ENCODE measurements around the gene SLC44A2. TPM values are rescaled to one million over a fixed set of nuclear protein-coding genes. Genes with fewer than 3 reads are reported as not detected.

The SLC44A2 gene
- total and polyA plus RNA-seq, 10 of the 15 experiments (the other 5 are each of a cell fraction or from before 2014, with no cell fraction given), result 3.0 to 51.3 (median 26.8) TPM

GRCh38 chr19:10603084-10603872, 22.1 kb upstream of the SLC44A2 start (continued):
- peak; percentile 79 for TF ChIP-seq CUX1 (IDR thresholded peaks at IDR 0.05; ENCODE audit: insufficient replicate concordance, low read depth, low read length)

- peaks cover 20% of the 10 kb centered on the region for H3K4me1 ChIP-seq (ENCODE audit: control insufficient read depth, insufficient read depth, low read length)
- peak overlapping the region; percentile 92 for H3K4me2 ChIP-seq (ENCODE audit: control insufficient read depth, insufficient read depth)
- POLR2A ChIA-PET, result interaction anchor here (0.6 to 5.5 kb wide), 19 partner anchors 9 to 365 kb away, joined by 3 to 43 read pairs (median 3); partner anchors contain the start of gene KRI1
- H3K36me3 ChIP-seq (ENCODE audit: control insufficient read depth in 2 of 2, insufficient read depth in 2 of 2, low read length in 1 of 2), result no peaks in the 10 kb centered on the region
- H3K27ac ChIP-seq (ENCODE audit: control insufficient read depth, insufficient read depth), result peak overlapping the region; percentile 98
- peak; percentile 70 for DNase-seq (ENCODE audit: low read depth, low spot score)
- RAD21 ChIA-PET (ENCODE audit: unreplicated experiment), result interaction anchor here (1.0 to 4.8 kb wide), 13 partner anchors 10 to 200 kb away, joined by 3 to 50 read pairs (median 4); partner anchors contain the start of gene QTRT1
- peak overlapping the region; percentile 57 for H2AFZ ChIP-seq (ENCODE audit: control insufficient read depth, low read depth, low read length)
- peaks cover 38% of the 10 kb centered on the region for H3K79me2 ChIP-seq (ENCODE audit: control insufficient read depth, insufficient read depth, low read length)
- SMC1A ChIA-PET (ENCODE audit: uncharacterized antibody, unreplicated experiment), result interaction anchor here (0.8 to 3.8 kb wide), 14 partner anchors 9 to 179 kb away, joined by 3 to 34 read pairs (median 4); no protein-coding TSS in a partner anchor
- intact Hi-C loops (cut with micrococcal nuclease; ENCODE audit: unreplicated experiment), result loop anchor here (5.0 kb wide), 1 partner anchor 38 kb away; no protein-coding TSS in a partner anchor
- CTCF ChIA-PET, result interaction anchor here (0.5 to 4.7 kb wide), 11 partner anchors 18 to 345 kb away, joined by 3 to 57 read pairs (median 4); no protein-coding TSS in a partner anchor
- H3K4me3 ChIP-seq, result peak overlapping the region; percentile 98
- WGBS (ENCODE audit: insufficient coverage, insufficient replicate concordance, low lambda C conversion rate, missing lambda C conversion rate), result under 1% methylated on average over 9 of the region's 9 CpGs
- in situ Hi-C loops (cut with MboI), result no loop called here
- H3K27me3 ChIP-seq (replicated peaks in 1 of 2; ENCODE audit: control insufficient read depth in 2 of 2, insufficient read depth in 2 of 2, low read length in 1 of 2), result no peaks in the 10 kb centered on the region
- peak; percentile 61 for FAIRE-seq
- H4K20me1 ChIP-seq (ENCODE audit: control insufficient read depth, insufficient read depth), result no peaks in the 10 kb centered on the region
- BruUV-seq (replicated peaks), result TSS peak; percentile 72
- H3K9me3 ChIP-seq (replicated peaks; ENCODE audit: control insufficient read depth, insufficient read depth, low read length), result no peaks in the 10 kb centered on the region
- H3K9ac ChIP-seq (ENCODE audit: control insufficient read depth, insufficient read depth, low read length), result peak overlapping the region; percentile 96
- ATAC-seq, result peak; percentile 48
- peak; percentile 77 for TF ChIP-seq CUX1 (IDR thresholded peaks at IDR 0.05; ENCODE audit: insufficient replicate concordance, low read depth, low read length)
- peak in 1 of 2 experiments; percentile 43; a peak in 1 of 4 replicates for TF ChIP-seq BHLHE40 (IDR thresholded peaks at IDR 0.05; ENCODE audit: borderline replicate concordance in 1 of 2, low read depth in 2 of 2, low read length in 1 of 2)
- TF ChIP-seq, protein P1, sequence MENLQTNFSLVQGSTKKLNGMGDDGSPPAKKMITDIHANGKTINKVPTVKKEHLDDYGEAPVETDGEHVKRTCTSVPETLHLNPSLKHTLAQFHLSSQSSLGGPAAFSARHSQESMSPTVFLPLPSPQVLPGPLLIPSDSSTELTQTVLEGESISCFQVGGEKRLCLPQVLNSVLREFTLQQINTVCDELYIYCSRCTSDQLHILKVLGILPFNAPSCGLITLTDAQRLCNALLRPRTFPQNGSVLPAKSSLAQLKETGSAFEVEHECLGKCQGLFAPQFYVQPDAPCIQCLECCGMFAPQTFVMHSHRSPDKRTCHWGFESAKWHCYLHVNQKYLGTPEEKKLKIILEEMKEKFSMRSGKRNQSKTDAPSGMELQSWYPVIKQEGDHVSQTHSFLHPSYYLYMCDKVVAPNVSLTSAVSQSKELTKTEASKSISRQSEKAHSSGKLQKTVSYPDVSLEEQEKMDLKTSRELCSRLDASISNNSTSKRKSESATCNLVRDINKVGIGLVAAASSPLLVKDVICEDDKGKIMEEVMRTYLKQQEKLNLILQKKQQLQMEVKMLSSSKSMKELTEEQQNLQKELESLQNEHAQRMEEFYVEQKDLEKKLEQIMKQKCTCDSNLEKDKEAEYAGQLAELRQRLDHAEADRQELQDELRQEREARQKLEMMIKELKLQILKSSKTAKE (IDR thresholded peaks at IDR 0.05; ENCODE audit: low read depth, poor library complexity, severe bottlenecking), result peak; percentile 51
- peak; percentile 83 for TF ChIP-seq SPI1 (IDR thresholded peaks at IDR 0.05; ENCODE audit: borderline replicate concordance, insufficient read depth, low read depth, low read length)
These were observed 21.4 kb upstream of the SLC44A2 start for GRCh38 chr19:10603873-10604459.
